Mammary epithelial cell (primary cell): ENCODE data around the gene RMND5B.

ENCODE experiments used
- EZH2 ChIP-seq: IDR thresholded peaks from 2 replicates; pipeline ENCODE4 v1.6.1; 2012; ENCODE audit warnings: low read length, inconsistent platforms, borderline replicate concordance
- TF ChIP-seq, protein P1 (sequence below), 2 donors: IDR thresholded peaks in 1 of 2; conservative IDR thresholded peaks in 1 of 2; 2 replicates each; pipeline ENCODE4 v1.5.1; 2011 to 2012; ENCODE audit warnings: inconsistent platforms in 2 of 2, low read length in 2 of 2, mild to moderate bottlenecking in 2 of 2, control low read depth in 1 of 2, low read depth in 1 of 2; ENCODE audit not compliant: insufficient read depth in 1 of 2; ENCODE audit errors: extremely low read depth in 1 of 2

- no peak for TF ChIP-seq EZH2
- TF ChIP-seq, protein P1, sequence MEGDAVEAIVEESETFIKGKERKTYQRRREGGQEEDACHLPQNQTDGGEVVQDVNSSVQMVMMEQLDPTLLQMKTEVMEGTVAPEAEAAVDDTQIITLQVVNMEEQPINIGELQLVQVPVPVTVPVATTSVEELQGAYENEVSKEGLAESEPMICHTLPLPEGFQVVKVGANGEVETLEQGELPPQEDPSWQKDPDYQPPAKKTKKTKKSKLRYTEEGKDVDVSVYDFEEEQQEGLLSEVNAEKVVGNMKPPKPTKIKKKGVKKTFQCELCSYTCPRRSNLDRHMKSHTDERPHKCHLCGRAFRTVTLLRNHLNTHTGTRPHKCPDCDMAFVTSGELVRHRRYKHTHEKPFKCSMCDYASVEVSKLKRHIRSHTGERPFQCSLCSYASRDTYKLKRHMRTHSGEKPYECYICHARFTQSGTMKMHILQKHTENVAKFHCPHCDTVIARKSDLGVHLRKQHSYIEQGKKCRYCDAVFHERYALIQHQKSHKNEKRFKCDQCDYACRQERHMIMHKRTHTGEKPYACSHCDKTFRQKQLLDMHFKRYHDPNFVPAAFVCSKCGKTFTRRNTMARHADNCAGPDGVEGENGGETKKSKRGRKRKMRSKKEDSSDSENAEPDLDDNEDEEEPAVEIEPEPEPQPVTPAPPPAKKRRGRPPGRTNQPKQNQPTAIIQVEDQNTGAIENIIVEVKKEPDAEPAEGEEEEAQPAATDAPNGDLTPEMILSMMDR (conservative IDR thresholded peaks at IDR 0.05 in 1 of 2, IDR thresholded peaks at IDR 0.05 in 1 of 2; ENCODE audit: extremely low read depth in 1 of 2, insufficient read depth in 1 of 2, low read depth in 1 of 2, low read length in 2 of 2): no peak
Observed at GRCh38 chr5:178121391-178122276, 9.2 kb upstream of the RMND5B start.
